ENCODE measurements around the gene TNRC6C.
A peak's percentile ranks its signal among the peaks of the same experiment; 100 is the strongest.
"Not testable (repeated sequence)": the region's sequence is repeated elsewhere in the genome, so short reads cannot be mapped to it uniquely, and the experiment has no call there.

The TNRC6C gene

GRCh38 chr17:78138204-78139060 is 179.9 kb downstream of the TNRC6C start:
- DNase-seq (ENCODE audit: low spot score): no peak

GRCh38 chr17:78139861-78140168 is 181.3 kb downstream of the TNRC6C start:
- not testable (repeated sequence) for DNase-seq (ENCODE audit: low spot score)

- DNase-seq (ENCODE audit: low spot score): peak; percentile 72
These were observed 181.9 kb downstream of the TNRC6C start for GRCh38 chr17:78140169-78141051.

- DNase-seq (ENCODE audit: low spot score): no peak
These were observed 183.1 kb downstream of the TNRC6C start for GRCh38 chr17:78141437-78142118.

GRCh38 chr17:78142119-78142861 is 183.8 kb downstream of the TNRC6C start:
- no peak for DNase-seq (ENCODE audit: low spot score)

GRCh38 chr17:78143214-78144146 is 185.0 kb downstream of the TNRC6C start:
- DNase-seq (ENCODE audit: low spot score): no peak

- DNase-seq (ENCODE audit: low spot score): peak; percentile 89
These were observed 185.7 kb downstream of the TNRC6C start for GRCh38 chr17:78144147-78144719.

GRCh38 chr17:78144736-78145641 is 186.5 kb downstream of the TNRC6C start:
- DNase-seq (ENCODE audit: low spot score): peak; percentile 59

- DNase-seq (ENCODE audit: low spot score): no peak
These were observed 188.0 kb downstream of the TNRC6C start for GRCh38 chr17:78146471-78146869.

- DNase-seq (ENCODE audit: low spot score): no peak
These were observed 188.4 kb downstream of the TNRC6C start for GRCh38 chr17:78146881-78147280.

- no peak for DNase-seq (ENCODE audit: low spot score)
These were observed 189.0 kb downstream of the TNRC6C start for GRCh38 chr17:78147315-78147998.

GRCh38 chr17:78148286-78149016 is 189.9 kb downstream of the TNRC6C start:
- no peak for DNase-seq (ENCODE audit: low spot score)

GRCh38 chr17:78151514-78152008 is 193.1 kb downstream of the TNRC6C start:
- no peak for DNase-seq (ENCODE audit: low spot score)

GRCh38 chr17:78154903-78155811 is 196.7 kb downstream of the TNRC6C start:
- DNase-seq (ENCODE audit: low spot score): no peak
